Anterior cingulate cortex (tissue), 58 donors: Measurements from ENCODE around the gene URB2.
A peak's percentile ranks its signal among the peaks of the same experiment; 100 is the strongest.

Source experiments
- DNase-seq, 58 donors: peaks; one replicate each; lab custom pipeline; 2025; lab: John Stamatoyannopoulos, UW

Gene URB2

DNA sequence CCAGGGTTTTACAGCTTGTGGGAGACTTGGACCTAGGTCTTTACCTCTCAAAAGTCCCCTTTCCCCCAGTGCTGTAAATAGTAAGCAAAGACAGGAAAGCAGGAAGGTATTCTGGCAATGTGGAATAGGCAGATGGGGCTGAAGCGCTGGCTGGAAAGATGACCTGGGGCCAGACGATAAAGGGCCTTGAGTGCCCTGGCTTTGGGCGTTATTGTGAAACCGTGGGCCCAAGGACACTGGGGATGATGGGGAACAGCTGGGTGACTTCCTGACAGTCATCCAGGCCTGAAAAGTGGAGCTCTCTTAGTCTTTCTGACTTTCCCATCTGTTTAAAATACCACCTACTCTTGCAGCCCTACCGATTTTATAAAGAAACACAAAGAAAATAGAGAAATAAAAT is 16.3 kb downstream of the URB2 start:
- no peak for DNase-seq

DNA sequence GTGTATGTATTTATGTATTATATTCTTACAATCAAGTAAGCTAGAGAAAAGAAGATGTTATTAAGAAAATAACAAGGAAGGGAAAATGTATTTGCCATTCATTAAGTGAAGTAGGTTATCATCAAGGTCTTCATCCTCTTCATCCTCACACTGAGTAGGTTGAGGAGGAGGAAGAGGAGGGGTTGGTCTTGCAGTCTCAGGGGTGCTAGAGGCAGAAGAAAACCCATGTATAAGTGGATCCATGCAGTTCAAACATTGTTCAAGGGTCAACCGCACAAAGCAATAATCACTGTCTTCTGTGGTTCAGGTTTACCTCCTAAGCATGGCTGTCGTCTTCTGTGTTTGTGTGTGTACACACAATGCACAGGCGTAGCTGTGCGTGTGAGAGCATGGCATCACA is 16.9 kb downstream of the URB2 start:
- no peak for DNase-seq

DNA sequence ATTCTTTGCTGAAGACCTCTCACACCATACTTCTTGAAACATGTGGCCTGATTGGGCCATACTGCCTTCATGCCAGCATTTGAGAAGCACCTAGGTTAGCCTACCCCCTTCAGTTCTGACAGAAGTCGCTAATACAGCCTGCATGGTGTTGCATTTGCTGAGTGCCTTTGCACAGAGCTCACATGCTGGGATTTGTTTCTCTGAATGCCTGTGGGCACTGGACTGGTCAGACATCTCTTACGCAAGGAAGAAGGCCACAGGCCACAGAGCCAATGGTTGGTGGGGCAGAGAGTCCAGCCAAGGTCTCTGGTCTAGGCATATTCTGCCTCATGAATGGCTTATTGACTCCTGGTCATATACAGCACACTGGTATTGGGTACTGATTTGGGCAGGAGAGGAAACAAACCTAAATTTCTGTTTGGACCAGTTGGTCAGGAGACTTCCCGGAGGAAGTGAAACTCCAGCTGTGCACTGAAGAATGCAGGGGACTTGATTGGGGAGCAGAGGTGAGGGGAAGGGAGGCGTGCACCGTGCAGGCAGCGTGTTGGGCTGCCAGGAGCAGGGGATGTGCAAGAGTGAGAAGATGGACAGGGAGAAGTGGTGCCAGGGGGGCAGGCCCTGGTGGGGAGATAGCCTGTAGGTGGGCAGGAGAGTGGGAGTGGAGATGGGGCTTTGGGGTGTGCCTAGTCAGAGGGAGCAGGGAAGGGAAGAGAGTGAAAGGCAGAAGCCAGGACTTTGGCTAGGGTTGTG is 18.1 kb downstream of the URB2 start:
- DNase-seq, result no peak

DNA sequence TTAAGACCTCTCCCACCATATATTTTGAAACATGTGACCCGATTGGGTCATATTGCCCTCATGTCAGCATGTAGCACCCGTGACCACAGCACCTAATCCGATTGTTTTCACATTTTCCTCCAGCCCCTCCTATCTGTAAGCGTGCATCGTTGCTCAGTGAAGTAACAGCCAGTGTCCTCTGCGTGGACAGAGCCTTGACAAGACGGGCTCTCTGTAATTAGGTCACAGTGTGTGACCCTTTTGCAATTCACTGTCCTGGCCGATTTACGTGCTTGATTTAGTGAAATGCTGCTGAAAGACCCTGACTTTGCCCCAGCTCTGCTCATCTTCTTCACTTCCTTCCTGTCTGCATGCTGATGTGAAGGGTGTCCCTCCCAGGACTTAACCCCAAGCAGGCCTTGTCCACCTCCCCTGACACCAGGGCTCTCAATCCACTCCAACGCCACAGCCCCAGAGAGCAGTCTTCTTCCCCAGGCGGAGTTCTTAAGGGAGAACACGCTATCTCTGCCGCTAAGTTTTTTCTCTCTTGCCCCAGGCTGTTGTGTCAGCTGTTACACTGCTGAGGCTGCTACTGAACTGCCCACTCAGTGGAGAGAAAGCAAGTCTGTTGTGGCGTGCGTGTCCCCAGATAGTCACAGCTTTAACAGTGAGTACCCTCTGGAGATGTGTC is 19.4 kb downstream of the URB2 start:
- no peak for DNase-seq

DNA sequence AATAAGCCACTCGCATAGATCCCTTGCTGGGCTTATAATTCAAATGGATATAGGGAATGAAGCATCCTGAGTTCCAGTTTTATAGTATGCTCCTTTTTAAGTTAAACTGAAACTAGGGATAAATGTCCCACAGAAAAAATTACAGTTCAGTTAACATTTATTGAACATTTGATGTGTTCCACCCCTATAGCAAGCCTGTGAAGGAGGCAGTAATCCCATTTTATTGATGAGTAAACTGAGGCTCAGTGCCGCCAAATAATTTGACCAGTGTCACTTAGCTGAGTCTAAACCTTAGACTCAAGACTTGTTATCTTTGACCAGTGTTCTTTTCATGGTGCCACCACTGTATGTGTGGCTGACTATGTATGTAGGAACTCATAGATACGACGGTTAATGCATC is 22.4 kb downstream of the URB2 start:
- DNase-seq, result no peak

DNA sequence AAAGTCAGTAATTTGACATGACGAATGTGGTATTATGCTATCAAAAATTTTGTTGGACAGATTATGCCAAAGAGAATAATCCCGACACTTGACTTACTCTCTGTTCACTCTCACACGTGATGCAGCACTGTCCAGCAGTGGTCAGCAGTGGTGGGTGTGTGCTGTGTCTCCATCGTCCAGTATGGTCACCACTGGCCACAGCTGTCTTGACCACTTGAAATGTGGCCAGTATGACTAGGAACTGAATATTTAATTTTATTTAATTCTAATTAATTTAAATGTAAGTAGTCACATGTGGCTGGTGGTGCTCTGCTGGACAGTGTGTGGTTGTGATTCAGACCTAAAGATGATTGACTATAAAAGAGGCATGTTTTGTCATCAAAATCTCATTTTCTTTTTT is 24.0 kb downstream of the URB2 start:
- no peak for DNase-seq

DNA sequence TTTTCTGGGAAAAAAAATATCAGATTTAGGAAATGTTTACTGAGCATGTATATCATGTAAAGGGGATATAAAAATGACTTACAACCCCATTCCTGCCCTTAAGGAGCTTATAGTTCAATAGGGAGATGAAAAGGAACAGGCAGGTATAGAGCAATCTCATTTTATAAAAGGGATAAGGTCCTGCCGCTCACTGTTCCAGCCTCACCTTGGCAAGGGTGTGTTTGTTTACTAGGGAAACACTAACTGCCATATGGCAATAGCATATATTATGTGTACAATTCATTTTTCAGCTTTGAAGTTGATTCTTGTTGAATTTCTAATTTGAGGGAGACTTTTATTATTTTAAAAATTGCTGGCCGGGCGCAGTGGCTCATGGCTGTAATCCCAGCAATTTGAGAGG is 25.5 kb downstream of the URB2 start:
- DNase-seq, result no peak

DNA sequence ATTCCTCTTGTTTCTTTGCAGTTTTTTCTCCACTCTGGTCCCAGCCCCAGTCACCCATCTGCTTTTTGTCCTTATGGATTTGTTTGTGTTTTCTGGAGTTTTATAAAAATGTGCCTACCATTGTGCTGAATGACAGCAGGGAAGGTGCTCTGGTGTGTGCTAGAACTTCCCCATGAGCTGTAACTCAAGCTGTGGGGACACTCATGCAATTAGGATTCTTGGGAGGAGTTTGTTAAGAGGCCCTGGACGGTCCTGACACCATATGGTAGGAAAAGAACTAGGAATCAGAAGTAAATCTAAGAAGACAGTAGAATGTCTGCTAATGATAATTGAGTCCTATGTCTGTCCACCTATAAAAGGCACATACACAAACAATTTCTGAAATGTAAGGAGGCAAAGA is 27.4 kb downstream of the URB2 start:
- no peak for DNase-seq

DNA sequence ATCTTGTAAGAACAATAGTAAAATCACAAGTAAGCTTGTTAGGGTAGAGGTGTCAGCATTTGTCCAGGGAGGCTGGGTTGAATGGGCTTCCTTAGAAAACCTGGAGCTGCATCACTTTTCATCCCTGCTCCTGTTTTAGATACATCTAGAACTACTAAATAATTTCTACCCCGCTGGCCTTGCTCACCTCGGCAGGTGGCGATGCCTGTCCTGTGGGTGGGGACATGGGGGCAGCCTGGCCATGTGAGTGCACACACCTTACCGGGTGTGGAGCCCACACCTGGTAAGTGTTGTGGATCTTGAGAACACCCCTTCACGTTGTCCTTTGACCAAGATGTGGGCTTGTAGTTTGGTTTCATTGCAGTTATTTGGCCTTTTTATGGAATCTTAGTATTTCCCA is 29.7 kb downstream of the URB2 start:
- no peak for DNase-seq

DNA sequence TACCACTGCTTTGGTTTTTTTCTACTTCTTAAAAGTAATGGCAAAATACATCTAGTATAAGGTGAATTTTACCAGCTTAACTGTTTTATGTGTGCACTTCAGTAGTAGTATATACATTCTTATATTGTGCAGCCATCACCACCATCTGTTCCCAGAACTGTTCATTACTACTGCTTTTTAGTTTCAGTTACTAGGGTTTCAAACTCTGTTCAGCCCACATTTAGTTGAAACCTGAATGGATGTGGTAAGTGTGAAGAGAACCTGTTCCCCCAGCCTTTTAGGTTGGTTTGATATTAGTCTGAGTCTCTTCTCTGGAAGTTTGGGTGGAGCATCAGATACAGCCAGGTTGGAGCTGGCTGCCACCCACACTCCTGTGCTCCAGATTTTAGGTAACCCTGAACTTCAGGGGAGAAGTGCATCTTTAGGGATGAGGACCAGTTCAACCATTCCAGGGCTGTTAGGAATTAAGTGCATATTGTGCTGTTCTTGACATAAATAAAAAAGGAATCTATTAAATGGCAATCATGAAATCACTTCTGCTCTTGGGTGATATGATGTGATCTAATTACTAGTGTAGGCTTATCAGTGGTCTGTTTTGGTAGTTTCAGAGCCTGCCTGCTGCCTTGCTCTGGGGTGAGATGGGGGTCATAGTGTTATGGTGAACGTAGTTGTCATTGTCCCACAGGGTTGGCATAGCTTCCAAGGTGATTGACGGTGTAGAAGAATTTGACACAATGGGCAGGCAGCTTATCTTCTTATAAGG is 32.1 kb downstream of the URB2 start:
- no peak for DNase-seq

DNA sequence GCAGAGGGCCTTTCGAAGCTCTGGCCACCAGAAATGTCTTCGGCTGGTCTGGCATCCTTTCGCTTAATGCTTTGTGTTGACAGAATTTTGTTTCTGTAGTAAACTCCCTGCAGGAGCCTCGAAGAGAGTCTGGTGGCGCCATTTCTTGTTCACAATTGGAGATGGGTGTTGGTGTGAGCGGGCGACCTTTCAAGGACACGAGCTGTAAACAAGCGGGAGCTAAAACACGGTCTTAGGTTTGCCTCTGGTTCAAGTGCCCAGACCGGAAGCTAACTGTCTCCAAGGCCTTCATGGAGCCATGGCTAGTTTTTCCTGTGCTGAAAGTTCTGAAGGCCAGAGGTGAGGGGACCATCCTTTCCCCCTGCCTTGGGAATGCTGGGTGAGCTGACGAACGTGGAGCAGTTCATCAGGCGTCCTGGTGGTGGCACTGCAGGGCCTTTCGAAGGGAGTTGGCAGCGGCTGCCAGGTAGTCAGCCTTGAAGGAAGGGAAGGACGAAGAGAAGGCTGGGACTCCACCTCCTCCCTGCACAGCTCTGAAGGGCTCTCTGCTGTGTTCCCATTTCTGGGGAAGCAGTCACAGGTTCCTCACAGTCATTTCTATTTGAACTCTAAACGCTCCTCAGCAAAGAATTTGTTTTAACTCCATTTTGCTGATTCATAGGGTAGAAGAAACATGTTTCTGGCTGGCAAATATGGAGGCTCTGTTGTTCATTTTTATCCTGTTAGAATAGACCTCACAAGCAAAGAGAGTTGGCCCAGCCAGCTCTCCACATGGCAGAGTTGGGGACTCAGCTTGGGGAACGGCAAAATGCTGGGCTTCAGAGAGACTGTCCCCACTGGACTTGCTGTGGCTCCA is 35.2 kb downstream of the URB2 start:
- DNase-seq, result peak in 57 of 58 donors; percentile 13 to 87 (median 69)

DNA sequence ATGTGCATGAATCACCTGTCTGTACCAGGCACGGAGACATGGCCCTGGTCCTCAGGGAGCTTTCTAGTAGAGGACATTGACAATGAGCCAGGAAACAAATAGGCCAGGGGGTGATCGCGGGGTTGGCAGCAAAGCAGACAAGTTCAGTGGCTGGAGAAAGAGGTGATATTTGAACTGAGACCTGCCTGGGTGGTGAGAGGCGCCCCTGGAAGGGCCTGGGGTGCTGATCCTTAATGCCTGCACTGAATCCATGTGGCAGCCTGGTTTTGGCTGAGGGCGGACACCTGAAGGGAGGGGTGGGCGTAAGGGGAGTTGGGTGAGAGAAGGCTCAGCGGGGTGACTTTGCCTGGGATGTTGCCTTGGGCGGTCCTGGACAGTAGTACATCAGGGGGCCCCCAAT is 35.9 kb downstream of the URB2 start:
- DNase-seq, result no peak

DNA sequence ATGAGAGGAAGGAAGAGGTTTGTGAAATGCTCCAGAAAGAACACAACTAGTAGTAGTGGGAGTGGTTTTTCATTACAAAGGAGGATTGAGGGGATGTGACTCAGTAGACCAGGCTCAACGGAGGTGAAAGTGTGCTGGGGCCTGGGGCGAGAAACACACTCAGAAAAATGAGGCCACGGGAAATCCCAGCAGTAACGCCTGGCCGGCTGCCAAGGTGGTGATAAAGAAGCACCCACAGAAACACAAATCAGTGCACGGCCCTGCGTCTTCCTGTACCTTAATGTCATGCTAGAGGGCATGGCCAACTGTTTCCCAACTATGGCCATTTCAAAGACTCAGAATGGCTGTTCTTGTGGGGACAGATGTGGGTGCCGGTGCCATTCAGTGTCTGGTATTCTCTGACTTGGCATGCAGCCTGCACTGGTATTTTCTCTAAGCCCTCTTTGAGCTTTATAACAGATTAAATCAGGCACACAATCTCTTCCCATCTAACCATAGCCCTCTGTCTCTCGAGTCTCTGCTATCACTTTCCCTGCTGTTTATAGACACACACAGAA is 38.2 kb downstream of the URB2 start:
- DNase-seq, result peak in 14 of 58 donors; percentile 6 to 76 (median 33)

DNA sequence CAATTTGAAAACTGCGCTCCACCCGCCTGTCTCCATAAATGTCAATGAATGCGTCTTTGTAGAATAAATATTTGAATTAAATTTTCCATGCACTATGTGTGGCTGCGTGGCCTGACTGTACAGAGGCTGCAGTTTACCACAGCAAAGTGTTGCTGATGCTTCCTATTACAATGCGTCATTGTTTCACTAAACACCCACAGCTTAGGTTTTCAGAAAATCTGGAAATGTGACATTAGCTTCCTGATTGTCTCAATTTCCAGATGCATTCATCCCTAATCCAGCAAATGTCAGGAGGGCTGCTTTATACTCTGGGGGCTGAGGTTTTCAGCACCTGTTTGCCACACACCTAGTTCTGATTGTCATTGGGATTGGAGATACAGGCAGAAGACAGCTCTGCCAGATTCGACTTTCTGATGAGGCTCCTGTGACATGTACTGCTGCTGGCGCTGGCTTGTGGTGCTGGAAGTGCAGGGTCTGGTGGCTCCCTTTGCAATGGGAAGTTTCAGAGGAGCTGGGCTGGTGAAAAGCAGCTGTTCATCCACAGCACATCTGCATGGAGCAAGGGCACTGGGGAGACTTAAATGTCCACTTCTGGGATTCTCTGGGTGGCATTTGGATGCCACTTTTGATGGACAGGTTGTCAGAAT is 40.0 kb downstream of the URB2 start:
- peak in 6 of 58 donors; percentile 9 to 40 (median 22) for DNase-seq

DNA sequence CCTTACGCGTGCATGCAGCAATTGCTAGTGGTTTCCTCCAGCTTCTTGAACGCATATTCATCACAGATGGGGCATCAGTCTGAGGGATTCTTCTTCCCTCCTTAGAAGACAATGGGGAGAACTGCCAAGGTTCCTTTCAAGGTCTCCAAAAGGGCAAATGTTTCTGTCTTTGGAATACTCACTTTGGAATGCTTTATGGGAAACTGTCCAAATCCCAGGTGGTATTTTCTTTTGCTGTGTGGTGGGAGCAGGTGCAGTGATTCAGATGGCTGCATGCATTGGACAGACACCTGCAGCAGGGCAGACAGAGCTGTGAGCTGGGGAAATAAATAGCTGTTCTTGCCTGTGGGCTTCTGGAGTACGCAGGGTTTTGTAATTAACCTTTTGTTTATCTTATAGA is 40.5 kb downstream of the URB2 start:
- DNase-seq, result no peak

DNA sequence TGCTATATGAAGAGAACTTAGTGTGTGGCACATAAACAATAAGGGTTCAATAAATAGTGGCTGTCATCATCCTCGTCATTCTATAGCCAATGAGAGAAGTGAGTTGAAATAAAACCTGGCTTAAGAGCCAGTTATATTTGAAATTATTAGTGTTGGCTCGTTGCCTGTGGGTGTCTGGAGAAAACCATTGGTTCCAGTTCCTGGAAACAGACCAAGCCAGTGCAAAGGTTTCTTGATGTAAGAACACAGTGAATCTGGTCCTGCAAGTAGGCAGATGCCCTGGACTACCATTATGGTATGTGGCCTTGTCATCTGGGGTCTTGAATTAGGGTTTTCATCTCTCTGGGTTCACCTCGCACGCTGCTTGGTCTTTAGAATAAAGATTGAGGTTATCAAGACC is 43.3 kb downstream of the URB2 start:
- no peak for DNase-seq

DNA sequence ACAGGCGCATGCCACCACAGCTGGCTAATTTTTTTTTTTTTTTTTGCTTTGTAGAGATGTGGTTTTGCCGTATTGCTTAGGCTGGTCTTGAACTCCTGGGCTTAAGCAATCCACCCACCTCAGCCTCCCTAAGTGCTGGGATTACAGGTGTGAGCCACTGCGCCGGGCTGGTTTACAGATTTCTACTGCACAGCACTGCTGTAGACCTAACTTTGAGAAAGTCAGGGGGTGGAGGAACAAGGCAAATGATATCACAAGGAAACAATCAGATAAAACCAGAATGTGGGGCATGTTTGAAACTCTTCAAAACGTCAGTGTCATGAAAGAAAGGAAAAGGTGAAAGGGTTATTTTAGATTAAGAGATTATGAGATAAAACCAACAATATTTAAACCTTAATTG is 45.3 kb downstream of the URB2 start:
- DNase-seq, result no peak

DNA sequence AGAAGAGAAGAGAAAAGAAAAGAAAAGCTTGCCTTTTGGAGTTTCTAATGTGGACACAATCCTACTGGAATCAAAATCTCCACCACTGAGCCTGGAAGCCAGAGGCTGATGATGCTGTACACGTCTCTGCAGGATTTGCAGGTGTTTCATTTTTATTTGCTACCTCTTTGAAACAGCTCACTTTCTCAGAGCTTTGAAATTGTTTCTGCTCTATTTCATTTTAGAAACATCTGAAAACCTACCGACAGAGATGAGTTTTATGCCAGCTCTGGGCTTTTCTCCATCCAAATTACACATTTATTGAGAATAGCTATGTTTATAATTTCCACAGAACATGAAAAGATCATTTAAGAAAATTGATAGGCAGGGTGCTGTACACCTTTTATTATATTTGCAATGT is 46.2 kb downstream of the URB2 start:
- DNase-seq, result no peak

DNA sequence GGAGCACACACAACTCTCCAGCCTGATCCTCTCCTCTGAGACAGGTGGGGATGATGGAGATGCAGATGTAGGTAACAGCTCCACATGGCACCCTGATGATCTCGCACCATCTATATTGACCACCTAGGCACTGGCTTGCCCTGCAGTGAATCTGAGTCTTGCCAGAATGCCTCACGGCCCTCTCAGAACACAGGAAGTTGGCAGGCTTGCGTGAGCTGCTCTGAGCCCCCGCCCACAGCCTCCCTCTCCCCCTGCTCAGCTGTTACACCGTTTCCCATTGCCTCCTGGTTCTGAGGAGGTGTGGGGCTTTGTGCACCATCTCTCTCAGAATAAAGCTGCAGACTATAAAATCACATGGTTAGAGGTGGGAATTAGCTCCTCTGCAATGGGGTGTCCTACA is 48.0 kb downstream of the URB2 start:
- DNase-seq, result no peak

DNA sequence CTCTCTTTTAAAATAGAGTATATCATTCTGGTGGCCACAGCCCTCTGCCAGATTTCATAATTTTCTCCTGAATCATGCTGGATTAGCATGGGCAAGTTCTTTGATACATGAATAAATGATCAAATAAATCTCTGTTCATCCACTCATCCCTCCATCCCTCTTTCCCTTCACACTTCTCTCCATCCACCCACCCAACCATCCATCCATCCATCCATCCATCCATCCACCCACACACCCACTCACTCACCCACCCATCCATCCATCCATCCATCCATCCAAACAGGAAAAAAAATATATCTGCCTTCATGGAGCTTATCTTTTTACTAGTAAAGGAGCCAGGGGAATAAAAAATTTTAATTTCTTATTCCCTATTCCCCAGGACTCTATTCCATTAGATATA is 49.3 kb downstream of the URB2 start:
- no peak for DNase-seq
